ENCODE data around the gene AKR1E2. TPM values are rescaled to one million over a fixed set of nuclear protein-coding genes. Genes with fewer than 3 reads are reported as not detected.

The AKR1E2 gene
- total and polyA plus RNA-seq, 9 of the 15 experiments (the other 6 are each of a cell fraction or from before 2014, with no cell fraction given): 4.2 to 16.6 (median 9.8) TPM

DNA sequence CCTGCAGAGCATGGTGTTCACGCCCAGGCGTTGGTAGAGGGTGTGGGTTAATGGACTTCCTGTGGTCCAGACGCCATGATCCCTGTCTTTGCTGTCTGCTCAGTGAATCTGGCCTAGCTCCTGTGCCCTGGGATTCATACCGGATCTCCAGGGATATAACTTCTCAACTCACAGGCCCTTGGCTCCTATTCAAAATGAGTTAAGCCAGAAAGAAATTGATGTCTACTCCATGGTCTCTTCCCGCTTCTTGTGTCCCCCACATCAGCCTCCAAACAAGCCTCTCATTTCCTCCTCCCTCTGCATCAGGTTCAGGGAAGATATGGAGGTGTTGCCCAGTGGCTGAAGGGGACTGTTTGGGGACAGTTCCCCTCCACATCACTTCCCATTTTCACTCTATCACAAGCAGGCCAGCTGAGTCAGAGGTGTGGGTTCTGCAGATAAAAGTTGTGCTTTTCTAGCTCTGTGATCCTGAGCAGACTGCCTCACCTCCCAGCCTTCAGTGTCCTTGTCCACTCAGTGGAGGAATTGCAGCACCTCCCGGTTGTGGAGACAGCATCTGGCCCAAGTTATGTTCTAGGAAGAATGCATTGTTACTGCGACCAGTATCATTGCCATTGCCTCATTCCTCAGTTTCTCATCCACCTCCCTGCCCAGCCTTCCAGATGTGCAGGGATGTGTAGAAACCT lies 22.5 kb downstream of the AKR1E2 start (continued):
- peak; percentile 32 for TF ChIP-seq TAF1 (IDR thresholded peaks at IDR 0.05; ENCODE audit: control insufficient read depth, extremely low read depth, insufficient read depth, low read length, severe bottlenecking)
- no peak for TF ChIP-seq HNRNPK (IDR thresholded peaks at IDR 0.05; ENCODE audit: low read depth, low read length, poor library complexity, severe bottlenecking)
- TF ChIP-seq XRCC4 (IDR thresholded peaks at IDR 0.05; ENCODE audit: extremely low read depth, insufficient read depth, insufficient read length): no peak
- no peak for TF ChIP-seq PHF20 (IDR thresholded peaks at IDR 0.05; ENCODE audit: partially characterized antibody)
- no peak for TF ChIP-seq NR3C1 (CRISPR knock-in tag; IDR thresholded peaks at IDR 0.05)
- TF ChIP-seq, protein P1, sequence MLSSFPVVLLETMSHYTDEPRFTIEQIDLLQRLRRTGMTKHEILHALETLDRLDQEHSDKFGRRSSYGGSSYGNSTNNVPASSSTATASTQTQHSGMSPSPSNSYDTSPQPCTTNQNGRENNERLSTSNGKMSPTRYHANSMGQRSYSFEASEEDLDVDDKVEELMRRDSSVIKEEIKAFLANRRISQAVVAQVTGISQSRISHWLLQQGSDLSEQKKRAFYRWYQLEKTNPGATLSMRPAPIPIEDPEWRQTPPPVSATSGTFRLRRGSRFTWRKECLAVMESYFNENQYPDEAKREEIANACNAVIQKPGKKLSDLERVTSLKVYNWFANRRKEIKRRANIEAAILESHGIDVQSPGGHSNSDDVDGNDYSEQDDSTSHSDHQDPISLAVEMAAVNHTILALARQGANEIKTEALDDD (IDR thresholded peaks at IDR 0.05): peak; percentile 53; the same call in 1 of the 2 replicates
- TF ChIP-seq ZNF436 (CRISPR knock-in tag; IDR thresholded peaks at IDR 0.05): no peak
- TF ChIP-seq HES1 (IDR thresholded peaks at IDR 0.05; ENCODE audit: low read depth): no peak
- TF ChIP-seq JUNB (CRISPR knock-in tag; conservative IDR thresholded peaks at IDR 0.05): 0 out of 2 replicates have a peak, but pooled peaks have one; percentile 30
- no peak for TF ChIP-seq MITF (IDR thresholded peaks at IDR 0.05)
- TF ChIP-seq ZNF717 (CRISPR knock-in tag; IDR thresholded peaks at IDR 0.05): no peak
- TF ChIP-seq ZNF316 (IDR thresholded peaks at IDR 0.05): 0 out of 2 replicates have a peak, but pooled peaks have one; percentile 29
- no peak for TF ChIP-seq ZFP91 (CRISPR knock-in tag; IDR thresholded peaks at IDR 0.05)
- TF ChIP-seq RBM22 (IDR thresholded peaks at IDR 0.05; ENCODE audit: low read depth, low read length, poor library complexity, severe bottlenecking): no peak
- 0 out of 2 replicates have a peak, but pooled peaks have one; percentile 48 for TF ChIP-seq BRD4 (IDR thresholded peaks at IDR 0.05)
- TF ChIP-seq SIRT6 (IDR thresholded peaks at IDR 0.05; ENCODE audit: low read depth, low read length): no peak
- TF ChIP-seq ZNF511 (CRISPR knock-in tag; IDR thresholded peaks at IDR 0.05): no peak
- TF ChIP-seq ZNF165 (CRISPR knock-in tag; IDR thresholded peaks at IDR 0.05; ENCODE audit: borderline replicate concordance): no peak
- no peak for TF ChIP-seq E2F8 (IDR thresholded peaks at IDR 0.05; ENCODE audit: low read depth, partially characterized antibody)
